HFF-Myc (cell line): ENCODE measurements around the gene TCN2.

ENCODE experiments used
- DNase-seq: peaks from one replicate; pipeline ENCODE4 v3.0.0-alpha.2; 2011; ENCODE audit warnings: low read depth; ENCODE audit errors: extremely low read depth
- H3K4me3 ChIP-seq: replicated peaks from 2 replicates; pipeline ENCODE4 v1.5.1; 2011; ENCODE audit warnings: low read depth, mild to moderate bottlenecking, control low read depth, low read length
- TF ChIP-seq, protein P1 (sequence below): IDR thresholded peaks from 2 replicates; pipeline ENCODE4 v1.5.1; 2012; ENCODE audit warnings: mild to moderate bottlenecking, low read depth, low read length, control low read depth; ENCODE audit errors: missing control alignments

Gene TCN2

DNA sequence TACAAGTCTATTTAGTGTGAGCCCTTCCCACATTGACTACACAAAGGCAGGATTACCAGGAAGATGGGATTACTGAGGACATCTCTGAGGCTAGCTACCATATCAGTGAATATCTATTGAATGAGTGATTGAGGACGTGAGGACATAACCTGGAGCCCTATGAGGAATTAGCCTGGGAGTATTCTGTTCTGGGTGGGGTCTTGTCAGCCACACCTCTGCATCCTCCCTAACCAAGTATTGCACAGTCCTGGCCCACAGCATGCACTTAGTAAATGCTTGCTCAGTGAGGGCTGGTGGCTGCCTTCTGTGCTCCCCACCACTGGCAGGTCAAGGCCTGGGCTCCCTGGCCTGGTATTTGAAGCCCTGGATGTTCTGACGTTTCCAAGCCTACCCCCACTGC, 45.9 kb downstream of the TCN2 start:
- DNase-seq, result no peak
- TF ChIP-seq, protein P1, sequence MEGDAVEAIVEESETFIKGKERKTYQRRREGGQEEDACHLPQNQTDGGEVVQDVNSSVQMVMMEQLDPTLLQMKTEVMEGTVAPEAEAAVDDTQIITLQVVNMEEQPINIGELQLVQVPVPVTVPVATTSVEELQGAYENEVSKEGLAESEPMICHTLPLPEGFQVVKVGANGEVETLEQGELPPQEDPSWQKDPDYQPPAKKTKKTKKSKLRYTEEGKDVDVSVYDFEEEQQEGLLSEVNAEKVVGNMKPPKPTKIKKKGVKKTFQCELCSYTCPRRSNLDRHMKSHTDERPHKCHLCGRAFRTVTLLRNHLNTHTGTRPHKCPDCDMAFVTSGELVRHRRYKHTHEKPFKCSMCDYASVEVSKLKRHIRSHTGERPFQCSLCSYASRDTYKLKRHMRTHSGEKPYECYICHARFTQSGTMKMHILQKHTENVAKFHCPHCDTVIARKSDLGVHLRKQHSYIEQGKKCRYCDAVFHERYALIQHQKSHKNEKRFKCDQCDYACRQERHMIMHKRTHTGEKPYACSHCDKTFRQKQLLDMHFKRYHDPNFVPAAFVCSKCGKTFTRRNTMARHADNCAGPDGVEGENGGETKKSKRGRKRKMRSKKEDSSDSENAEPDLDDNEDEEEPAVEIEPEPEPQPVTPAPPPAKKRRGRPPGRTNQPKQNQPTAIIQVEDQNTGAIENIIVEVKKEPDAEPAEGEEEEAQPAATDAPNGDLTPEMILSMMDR, result no peak
- H3K4me3 ChIP-seq, result no peak overlapping the region

DNA sequence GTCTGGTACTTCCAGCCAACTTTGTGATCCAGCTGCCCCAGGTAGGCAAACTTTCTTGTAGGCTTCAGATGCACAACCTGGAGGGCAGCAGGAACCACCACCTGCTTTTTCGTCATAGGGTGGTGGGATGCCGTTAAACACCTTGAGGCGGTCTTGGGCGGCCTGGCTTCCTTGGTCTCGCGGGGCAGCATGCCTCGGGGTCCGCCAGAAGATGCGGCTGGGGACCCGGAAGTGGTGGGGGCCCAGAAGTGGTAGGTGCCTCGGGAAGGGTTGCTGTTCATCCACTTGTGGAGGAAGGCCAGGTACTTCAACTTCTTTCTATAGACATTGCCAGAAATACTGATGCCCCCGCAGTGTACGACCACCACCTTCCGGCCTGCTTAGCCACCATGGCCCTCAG, 47.4 kb downstream of the TCN2 start:
- TF ChIP-seq, protein P1, result no peak
- H3K4me3 ChIP-seq, result no peak overlapping the region
- no peak for DNase-seq

DNA sequence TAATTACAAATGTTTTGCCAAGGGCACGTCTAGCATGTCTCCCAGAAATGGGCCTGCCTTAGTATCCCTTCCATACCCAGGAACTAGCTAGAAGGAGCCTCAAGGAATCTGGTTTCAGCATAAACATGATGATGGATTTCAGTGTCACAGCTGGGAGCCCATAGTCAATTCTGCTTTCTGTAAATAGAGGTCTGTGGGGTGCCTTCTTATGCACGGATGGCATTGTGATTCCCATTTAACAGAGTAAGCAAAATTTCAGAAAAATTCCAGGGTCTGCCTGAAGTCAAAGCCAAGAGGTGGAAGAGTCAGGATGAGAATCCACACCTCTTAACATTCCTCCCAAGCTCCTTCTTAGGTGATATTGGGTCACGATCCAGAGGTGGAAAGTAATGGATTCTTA, 48.6 kb downstream of the TCN2 start:
- DNase-seq, result no peak
- TF ChIP-seq, protein P1, result no peak
- no peak overlapping the region for H3K4me3 ChIP-seq

DNA sequence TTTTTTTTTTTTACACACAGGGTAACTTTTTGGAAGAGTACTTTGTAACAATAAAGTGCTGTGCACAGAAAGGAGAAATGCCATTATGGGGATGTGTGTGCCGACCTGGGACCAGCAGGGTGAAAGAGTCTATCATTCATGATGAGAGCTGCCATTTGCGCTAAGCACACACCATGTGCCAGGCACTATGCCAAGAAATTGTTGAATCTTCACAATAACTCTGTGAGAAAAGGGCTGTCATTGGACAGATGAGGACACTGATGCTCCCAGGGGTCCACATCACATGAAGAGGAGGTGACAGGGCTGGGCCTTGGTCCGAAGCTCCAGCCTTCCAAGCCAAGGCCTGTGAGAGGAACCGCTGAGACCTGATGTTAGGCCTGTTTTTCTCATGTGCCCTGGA, 55.1 kb downstream of the TCN2 start:
- no peak for DNase-seq
- no peak overlapping the region for H3K4me3 ChIP-seq
- TF ChIP-seq, protein P1, result no peak

DNA sequence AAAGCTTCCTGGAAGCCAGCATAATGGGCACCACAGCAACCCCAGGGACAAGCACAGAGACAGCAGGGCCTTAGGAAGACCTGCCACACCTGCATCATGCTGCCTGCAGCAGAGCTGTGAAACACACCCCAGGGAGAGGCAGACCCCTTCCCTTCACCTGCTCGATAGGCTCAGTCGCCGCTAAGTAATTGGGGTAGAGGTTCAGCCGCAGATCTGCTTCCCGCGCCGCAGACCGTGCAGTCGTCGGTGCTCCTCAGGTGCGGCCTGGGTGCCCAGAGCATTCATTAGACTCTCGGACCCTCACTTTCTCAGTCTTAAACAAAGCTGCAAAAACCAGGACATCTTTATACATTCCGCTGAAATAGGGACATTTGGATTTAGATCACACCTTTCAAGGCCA, 57.8 kb downstream of the TCN2 start:
- DNase-seq, result no peak
- TF ChIP-seq, protein P1, result no peak
- H3K4me3 ChIP-seq, result no peak overlapping the region

DNA sequence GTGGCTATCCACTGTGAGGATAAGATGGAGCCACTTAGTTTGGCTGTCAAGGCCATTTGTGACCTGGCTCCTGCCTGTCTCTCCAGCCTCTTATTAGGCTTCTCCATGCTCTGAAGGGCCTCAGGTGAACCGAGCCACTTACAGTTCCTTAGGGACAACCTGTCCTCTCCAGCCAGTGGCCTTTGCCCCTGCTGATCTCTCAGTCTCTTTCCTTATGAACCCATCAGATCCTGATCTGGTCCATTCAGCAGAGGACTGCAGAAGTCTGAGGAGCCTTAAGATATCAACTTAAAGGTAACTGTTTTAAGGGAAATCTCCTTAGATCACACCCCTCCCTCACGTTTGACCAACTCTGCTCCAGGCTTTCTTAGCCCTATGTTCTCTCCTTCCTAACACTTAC, 58.3 kb downstream of the TCN2 start:
- no peak overlapping the region for H3K4me3 ChIP-seq
- TF ChIP-seq, protein P1, result no peak
- DNase-seq, result no peak

DNA sequence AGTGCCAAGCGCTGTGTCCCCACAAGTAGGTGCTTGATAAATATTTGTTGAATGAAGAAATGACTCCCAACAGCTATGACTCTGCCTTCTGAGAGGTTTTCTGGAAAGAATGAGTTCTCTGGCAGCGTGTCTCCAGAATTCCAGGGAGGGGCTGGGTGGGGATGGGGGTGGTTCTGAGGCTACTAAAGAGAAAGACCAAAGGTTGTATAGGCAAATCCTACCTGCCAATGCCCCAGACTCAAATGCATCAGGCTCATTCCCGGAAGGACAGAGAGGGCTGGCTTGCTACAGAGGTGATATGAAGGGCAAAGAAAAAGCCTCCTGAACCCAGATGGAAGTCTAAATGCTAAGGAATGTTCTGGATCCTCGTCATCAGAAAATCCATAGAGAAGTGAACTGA, 58.8 kb downstream of the TCN2 start:
- no peak for DNase-seq
- TF ChIP-seq, protein P1, result no peak

More for the DNA sequence above, 58.8 kb downstream of the TCN2 start:
- H3K4me3 ChIP-seq, result no peak overlapping the region
